GM18526 (cell line): Measurements from ENCODE around the gene RGS19.

Source experiments
- POLR2A ChIP-seq: IDR thresholded peaks from 3 replicates; pipeline ENCODE4 v1.6.1; 2011; ENCODE audit not compliant: insufficient read length; ENCODE audit errors: extremely low read depth

RGS19 gene, protein sequence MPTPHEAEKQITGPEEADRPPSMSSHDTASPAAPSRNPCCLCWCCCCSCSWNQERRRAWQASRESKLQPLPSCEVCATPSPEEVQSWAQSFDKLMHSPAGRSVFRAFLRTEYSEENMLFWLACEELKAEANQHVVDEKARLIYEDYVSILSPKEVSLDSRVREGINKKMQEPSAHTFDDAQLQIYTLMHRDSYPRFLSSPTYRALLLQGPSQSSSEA

DNA sequence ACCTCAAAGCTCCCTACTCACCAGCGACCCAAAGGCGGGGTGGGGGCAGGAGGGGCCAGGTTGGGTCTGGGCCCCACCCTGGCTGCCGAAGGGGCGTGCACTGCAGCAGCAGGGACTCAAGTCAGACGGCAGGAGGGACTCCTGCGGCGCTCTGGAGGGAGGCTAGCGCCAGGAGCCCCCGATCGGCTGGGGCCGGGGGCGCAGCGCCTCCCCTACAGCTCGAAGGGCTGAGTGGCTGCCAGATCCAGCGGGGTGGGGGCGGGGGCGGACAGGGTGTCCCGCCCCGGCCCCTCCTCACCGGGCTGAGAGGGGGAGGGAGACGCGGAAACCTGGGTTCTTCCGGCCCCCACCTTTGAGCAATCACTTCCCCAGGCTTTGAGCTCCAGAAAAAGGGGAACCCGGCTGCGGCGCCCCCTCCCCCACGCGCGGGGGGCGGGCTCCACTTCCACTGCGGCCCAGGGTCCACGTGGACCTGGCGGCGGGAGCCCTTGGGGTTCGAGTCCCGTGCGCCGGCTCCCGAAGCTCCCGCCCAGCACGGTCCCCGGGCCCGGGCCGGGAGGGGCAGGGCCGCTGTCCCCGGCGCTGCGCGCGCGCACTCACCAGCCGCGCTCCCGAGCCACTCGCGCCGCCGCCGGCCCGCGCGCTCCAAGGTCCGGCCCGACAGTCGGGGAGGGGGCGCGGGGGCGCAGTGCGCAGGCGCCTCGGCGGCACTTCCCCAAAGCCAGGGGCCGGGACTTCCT is at the start of gene RGS19:
Gene RGS19 (minus strand): TSS at position 246 of the 740 bp plus-strand sequence. CDS start 2,632 bp downstream, outside the sequence.
- peak; percentile 43 for TF ChIP-seq POLR2A

DNA sequence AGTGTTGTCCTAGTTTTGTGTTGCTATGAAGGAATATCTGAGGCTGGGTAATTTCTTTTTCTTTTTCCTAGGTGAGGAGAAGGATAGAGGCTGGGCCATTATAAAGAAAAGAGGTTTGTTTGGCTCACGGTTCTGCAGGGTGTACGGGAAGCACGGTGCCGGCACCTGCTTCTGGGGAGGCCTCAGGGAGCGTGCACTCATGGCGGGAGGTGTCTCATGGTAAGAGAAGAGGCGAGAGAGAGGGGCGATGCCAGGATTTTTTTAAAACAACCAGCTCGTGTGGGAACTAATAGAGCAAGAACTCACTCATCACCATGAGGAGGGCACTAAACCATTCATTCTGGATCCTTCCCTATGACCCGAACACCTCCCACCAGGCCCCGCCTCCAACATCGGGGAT is 42.3 kb upstream of the RGS19 start:
- TF ChIP-seq POLR2A: no peak

DNA sequence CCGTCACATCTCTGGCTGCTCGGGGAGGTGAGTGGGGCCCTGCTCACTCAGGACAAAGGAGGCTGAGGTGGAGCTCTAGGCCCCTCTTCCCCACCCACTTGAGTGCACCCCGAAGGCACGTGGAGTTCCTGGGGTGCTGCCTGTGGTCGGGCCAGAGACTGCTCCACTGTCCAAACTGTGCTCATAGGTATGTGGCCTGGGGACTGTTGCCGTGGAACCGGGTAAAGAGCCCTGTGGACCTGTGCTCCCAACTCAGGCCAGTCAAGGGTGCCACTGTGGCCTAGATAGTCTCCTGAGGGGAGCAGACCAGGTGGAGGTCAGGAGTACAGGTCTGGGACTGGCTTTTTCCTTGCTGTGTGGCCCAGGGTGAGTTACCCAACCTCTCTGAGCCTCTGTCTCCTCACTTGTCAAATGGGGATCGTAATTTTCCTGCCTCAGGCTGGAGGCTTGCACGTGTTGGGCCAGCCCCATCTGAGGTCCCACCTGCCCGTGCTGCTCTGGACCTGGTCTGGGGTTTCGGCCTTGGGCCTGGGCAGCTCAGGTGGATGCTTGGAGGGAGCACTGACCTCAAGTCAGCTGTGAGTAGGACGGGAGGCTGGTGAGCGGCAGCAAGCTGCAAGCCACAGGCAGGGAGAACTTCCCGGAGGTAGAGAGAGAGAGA is 40.5 kb upstream of the RGS19 start:
- TF ChIP-seq POLR2A: no peak

DNA sequence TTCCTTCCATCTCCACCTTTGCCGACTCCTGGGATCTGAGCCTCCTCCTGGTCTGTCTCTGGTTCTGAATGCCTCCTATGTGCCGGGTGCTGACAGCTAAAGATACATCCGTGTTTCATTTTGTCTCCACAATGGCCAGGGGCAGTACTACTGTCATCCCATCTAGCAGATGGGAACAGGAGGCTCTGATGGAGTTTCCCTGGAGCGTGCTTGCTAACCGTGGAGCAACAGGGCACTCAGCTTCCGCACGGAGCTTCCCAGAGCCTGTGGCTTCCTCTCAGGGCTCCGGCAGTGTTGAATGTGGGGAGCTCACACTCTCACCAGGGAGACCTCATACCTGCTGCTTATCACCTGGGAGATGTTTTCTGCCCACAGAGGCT is 40.0 kb upstream of the RGS19 start:
- no peak for TF ChIP-seq POLR2A

DNA sequence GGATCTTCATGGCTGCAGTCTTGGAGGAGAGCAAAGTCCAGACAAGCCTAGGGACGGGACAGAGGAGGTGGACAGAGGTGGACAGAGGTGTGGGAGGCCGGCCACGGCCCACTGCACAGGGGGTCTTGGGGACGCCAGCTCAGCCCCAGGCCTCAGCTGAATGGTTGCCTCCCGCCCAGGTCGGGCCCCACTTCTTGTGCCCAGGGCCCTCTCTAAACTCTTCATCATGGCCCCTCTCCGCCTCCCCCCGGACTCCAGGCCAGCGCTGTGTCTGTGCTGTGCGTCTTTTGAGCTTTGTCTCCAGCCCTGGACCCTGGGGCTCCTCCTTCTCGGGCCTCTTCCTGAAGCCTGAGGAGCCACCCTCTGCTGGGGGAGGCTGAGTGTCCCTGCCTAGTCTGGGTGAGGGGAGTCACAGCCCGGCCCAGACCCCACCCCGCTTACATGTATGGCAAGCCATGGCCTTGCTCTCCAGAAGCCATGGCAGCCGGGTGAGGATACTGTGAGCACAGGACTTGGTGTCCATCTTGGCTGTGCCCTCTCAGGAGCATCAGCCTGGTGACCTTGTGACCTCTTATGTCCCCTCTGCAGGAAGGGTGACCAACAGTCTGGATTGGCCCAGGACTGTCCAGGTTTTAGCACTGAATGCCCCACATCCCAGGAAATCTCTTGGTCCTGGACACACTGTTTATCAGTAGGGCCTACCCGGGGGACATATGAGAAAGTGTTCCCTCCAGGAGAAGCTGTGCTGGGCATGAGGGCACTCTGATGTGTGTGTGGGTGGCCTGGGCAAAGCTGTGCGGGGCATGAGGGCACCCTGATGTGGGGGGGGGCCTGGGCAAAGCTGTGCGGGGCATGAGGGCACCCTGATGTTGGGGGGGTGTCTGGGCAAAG is 37.5 kb upstream of the RGS19 start:
- no peak for TF ChIP-seq POLR2A

DNA sequence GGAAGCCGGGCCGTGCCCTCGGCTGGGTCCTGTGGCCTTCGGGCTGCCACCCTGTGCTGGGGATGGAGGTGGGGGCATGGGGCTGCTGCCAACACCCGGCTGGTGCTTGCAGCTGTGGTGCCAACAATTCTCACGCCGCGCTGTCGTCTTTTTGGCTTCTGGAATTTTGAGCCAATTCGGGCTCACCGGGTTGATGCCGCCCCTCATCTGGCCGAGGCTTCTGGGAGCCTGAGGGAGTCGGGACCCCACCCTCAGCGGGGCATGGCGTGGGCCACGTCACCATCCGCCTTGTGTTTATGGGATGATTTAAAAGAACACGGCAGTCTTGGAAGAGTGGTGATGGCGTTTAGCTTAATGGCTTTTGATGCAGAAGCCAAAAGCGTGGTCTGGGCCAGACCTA is 36.7 kb upstream of the RGS19 start:
- no peak for TF ChIP-seq POLR2A

DNA sequence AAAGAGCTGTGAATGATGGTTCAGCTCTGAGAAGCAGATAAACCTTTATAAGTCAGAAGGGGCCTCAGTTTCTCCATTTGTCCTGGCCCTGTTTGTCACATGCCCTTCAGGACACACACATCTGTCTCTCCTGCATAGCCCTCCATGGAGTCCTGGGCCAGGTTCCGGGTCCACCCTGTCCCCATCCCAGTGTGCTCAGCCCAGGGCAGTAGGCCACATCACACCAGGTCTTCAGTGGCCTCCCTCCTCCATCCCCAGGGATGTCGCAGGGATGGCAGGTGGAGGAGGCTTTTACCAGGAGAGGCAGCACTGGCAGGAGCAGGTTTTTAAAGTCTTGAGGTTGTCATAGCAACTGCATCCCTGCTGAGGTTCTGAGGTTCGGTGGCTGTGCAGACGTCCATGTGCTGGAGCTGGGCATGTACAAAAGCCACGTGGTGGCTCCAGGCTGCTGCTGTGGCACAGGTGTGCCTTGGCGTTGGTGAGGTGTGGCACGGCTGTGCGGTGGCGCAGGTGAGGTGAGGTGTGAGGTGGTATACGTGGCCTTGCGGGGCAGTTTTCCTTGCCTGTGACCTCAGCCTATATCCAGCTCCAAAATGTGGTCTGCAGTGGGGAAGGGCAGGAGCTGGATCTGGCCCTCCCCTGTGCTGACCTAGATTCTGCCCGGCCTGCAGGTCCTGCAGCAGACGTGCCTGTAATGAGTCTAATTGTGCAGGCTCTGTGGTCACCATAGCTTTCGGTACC is 36.0 kb upstream of the RGS19 start:
- no peak for TF ChIP-seq POLR2A

DNA sequence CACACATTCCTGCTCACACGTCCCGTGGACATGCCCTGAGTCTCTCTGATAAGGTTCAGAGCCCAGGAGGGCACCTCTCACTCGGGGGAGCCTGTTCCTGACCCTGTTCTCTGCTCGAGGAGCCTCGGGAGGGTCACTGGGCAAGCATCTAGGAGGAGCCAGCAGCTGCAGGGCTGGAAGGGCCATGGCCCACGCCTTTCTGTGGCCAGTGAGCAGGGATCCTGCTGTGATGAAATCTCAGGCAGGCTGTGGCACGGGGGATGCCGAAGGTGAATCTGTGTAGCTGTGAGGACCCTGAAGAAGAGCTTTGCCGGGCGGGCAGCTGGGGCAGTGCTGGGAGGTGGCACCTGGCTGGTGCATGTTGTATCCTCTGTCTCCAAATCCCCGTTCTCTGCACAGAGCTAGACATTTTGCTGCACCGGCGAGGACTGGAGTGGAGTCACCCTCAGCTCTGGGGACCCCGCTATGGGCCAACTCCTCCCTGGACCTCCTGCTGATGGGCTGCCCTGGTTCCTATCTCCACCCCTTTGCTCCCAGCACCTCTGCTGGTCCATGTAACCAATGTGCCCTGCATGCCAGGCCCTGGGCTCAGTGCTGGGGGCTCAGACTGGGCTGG is 35.1 kb upstream of the RGS19 start:
- TF ChIP-seq POLR2A: no peak

DNA sequence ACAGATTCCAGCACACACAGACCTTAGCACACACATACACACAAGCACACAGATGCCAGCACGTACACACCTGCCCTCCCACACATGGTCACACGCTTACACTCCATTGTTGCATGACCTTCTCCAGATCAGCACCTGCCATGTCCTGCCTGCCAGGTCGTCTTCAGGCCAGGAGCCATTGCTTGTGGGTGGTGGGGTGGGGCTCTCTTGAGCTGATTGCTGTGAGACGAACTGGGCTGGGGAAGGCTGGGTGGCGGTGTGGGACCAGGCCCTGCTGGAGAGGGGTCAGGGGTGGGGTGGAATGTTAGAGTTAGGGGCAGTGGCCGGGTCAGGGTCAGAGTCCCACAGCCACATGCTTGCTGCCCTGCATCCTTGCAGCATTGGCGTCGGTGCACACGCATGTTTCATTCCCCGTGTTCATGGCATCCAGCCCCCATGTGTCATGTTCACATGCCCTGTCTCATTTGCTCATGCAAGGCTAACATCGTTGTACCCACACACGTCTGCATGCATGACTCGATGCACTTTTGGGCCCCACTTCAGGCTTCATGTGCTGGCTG is 34.6 kb upstream of the RGS19 start:
- TF ChIP-seq POLR2A: no peak

DNA sequence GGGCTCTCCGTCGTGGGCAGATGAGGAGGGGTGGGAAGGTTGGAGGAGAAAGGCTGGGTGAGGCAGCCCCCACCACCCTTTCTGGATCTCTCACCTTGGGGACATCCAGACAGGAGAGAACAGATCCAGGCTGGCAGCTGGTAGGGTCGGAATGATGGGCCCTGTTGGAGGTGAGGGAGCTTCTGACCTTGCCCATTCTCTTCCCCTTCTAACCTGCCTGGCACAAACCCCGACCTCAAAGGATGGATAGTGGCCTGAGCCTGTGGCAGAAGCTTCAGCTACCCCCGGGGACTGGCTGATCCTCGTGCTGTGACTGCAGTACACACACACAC is 34.1 kb upstream of the RGS19 start:
- no peak for TF ChIP-seq POLR2A

DNA sequence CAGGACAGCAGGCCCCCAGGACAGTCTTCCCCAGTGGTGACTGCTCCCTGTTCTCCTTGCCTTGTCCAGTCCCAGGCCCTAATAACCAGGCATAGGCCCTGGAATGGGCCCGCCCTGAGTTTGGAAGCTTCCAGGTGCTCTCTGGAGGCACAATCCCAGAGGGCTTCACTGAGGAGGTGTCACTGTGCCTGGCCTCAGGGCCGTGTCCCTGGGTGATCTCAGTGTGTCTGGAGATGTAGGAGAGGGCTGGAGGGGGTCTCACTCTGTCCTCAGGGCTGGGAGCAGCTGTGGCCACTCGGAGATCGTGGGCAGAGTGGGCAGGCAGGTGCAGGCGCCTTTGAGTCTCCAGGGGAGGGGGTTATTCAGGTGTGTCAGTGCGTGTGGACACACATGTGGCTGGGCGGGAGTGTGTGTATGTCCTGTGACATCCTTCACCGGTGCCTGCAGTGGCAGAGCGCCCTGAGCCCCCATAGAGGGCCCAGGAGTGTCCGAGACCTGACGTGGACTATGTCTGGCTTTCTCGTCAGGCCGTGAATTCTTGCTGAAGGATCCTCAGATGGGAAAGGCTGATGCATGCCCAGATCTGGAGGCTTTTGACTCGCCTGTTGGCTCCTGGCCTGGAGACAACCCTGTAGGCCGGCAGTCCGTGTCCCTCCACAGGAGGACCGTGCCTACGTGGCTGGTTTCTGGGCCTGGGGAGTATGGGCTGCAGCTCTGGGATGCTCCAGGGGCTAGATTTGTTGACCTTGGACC is 33.5 kb upstream of the RGS19 start:
- no peak for TF ChIP-seq POLR2A

DNA sequence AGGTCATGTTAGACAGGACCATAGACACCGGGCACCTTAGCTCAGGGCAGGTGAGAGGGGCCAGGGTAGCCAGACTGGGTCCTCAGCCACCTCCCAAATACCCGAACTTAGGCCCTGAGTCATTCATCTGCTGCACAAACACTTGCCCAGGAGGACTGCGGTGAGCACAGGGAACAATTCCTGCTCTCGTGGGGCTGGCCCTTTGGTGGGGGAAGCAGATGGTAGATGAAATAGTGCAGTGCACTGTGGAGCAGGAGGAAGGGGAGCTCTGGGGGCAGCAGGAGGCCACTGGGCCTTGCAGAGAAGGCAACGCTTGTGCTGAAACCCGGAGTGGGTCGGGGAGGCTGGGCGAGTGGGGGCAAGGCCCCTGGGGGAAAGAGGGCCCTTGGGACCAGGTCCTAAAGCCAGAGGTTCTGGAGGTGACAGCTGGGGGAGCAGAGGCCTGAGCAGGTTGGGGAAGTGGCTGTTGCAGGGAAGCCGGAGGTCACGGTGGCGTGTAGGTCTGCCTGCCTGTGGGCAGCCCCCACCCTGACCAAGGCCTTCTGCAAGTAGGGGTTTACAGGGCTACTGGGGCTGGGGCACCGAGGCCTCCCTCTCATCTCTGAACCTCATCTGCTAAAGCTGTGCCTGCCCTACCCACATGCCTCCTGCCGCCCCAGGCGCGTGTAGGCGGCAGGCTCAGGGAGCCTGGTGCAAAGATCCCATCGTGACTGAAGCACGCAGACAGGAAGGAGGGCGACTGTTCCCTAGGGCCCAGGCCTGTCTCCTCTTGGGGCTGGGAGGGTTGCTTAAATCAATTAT is 32.7 kb upstream of the RGS19 start:
- no peak for TF ChIP-seq POLR2A
